SK-N-SH (cell line): ENCODE measurements around the gene POGK. TPM values are rescaled to one million over a fixed set of nuclear protein-coding genes. Genes with fewer than 3 reads are reported as not detected.

Experiments
- CTCF ChIA-PET: fragments of 300-600, 350-600 bp; formaldehyde crosslinking; extraction: SDS; loops from one replicate; lab custom pipeline; 2021; lab: Yijun Ruan, JAX
- POLR2A ChIA-PET: fragments of 350-600 bp; sonication (Branson Sonifier 250); formaldehyde crosslinking; extraction: SDS; loops from one replicate; lab custom pipeline; 2020; ENCODE audit warnings: antibody characterized with exemption, inconsistent platforms; lab: Yijun Ruan, JAX
- DNase-seq: peaks from one replicate; pipeline ENCODE4 v3.0.0; 2012
- H2AFZ ChIP-seq: fragments of 200-600 bp; sonication (generic); 2 replicates; pipeline ENCODE4 v1.8.1; 2016; ENCODE audit warnings: antibody characterized with exemption, mild to moderate bottlenecking, low read depth
- H3F3A ChIP-seq: fragments of 200-600 bp; sonication (generic); replicated peaks from 2 replicates; pipeline ENCODE3; 2016; ENCODE audit warnings: antibody characterized with exemption, mild to moderate bottlenecking; ENCODE audit not compliant: insufficient read depth
- H3K27ac ChIP-seq, 2 experiments: fragments of 200-500 bp in 1 of 2; fragments of 200-600 bp in 1 of 2; sonication (Bioruptor generic) in 1 of 2; sonication (generic), shearing (Covaris generic) in 1 of 2; 2 replicates each; pipeline versions ENCODE4 v1.5.1 to v1.6.1; 2014 to 2016; ENCODE audit warnings: low read depth in 2 of 2, inconsistent platforms in 1 of 2, low read length in 1 of 2, mild to moderate bottlenecking in 1 of 2, mixed read lengths in 1 of 2
- H3K27me3 ChIP-seq: fragments of 200-600 bp; sonication (generic), shearing (Covaris generic); 2 replicates; pipeline ENCODE4 v1.6.1; 2016; ENCODE audit warnings: mixed run types; ENCODE audit not compliant: insufficient read depth
- H3K36me3 ChIP-seq, 2 experiments: fragments of 200-500 bp in 1 of 2; fragments of 200-600 bp in 1 of 2; sonication (Bioruptor generic) in 1 of 2; sonication (generic) in 1 of 2; replicated peaks in 1 of 2; 2 replicates each; pipeline versions ENCODE3 to v1.5.1; 2014 to 2016; ENCODE audit warnings: low read length in 1 of 2, mild to moderate bottlenecking in 1 of 2; ENCODE audit not compliant: insufficient read depth in 2 of 2, control insufficient read depth in 1 of 2
- H3K4me1 ChIP-seq, 2 experiments: fragments of 200-500 bp in 1 of 2; fragments of 200-600 bp in 1 of 2; sonication (Bioruptor generic) in 1 of 2; sonication (generic), shearing (Covaris generic) in 1 of 2; 2 replicates each; pipeline versions ENCODE4 v1.5.1 to v1.6.1; 2014 to 2016; ENCODE audit warnings: low read depth in 1 of 2, low read length in 1 of 2, mixed run types in 1 of 2; ENCODE audit not compliant: insufficient read depth in 2 of 2, control insufficient read depth in 1 of 2
- H3K4me2 ChIP-seq: fragments of 200-600 bp; sonication (generic), shearing (Covaris generic); 2 replicates; pipeline ENCODE4 v1.6.1; 2017; ENCODE audit warnings: mixed run types
- H3K4me3 ChIP-seq, 2 experiments: fragments of 200-500 bp in 1 of 2; fragments of 200-600 bp in 1 of 2; sonication (Bioruptor generic) in 1 of 2; sonication (generic), shearing (Covaris generic) in 1 of 2; 2 replicates each; pipeline versions ENCODE4 v1.5.1 to v1.8.1; 2014 to 2016; ENCODE audit warnings: low read depth in 2 of 2, inconsistent platforms in 1 of 2, low read length in 1 of 2, mild to moderate bottlenecking in 1 of 2, mixed read lengths in 1 of 2, moderate library complexity in 1 of 2
- H3K79me2 ChIP-seq: fragments of 200-600 bp; sonication (generic); 2 replicates; pipeline ENCODE4 v1.8.1; 2017; ENCODE audit warnings: mild to moderate bottlenecking; ENCODE audit not compliant: insufficient read depth
- H3K9ac ChIP-seq: fragments of 200-600 bp; sonication (generic); 2 replicates; pipeline ENCODE4 v1.6.1; 2017; ENCODE audit warnings: mixed run types
- H3K9me2 ChIP-seq: fragments of 200-600 bp; sonication (generic); 2 replicates; pipeline ENCODE4 v1.6.1; 2017; ENCODE audit warnings: mixed run types
- H3K9me3 ChIP-seq: fragments of 200-600 bp; sonication (generic); 2 replicates; pipeline ENCODE4 v1.6.1; 2017; ENCODE audit warnings: mixed run types, mild to moderate bottlenecking, moderate library complexity
- H4K20me1 ChIP-seq: fragments of 200-600 bp; sonication (generic); 2 replicates; pipeline ENCODE4 v1.6.1; 2017; ENCODE audit warnings: mild to moderate bottlenecking, mixed run types; ENCODE audit not compliant: insufficient read depth
- EZH2phosphoT487 ChIP-seq: fragments of 200-600 bp; sonication (generic); IDR thresholded peaks from 2 replicates; pipeline ENCODE4 v1.6.1; 2017; ENCODE audit warnings: low read depth, mixed run types, mild to moderate bottlenecking, antibody characterized with exemption, moderate library complexity, borderline replicate concordance
- FOXM1 ChIP-seq: IDR thresholded peaks from 2 replicates; pipeline ENCODE4 v1.4.0; 2012; ENCODE audit warnings: low read depth, mild to moderate bottlenecking
- GABPA ChIP-seq: IDR thresholded peaks from 2 replicates; pipeline ENCODE4 v1.4.0; 2012; ENCODE audit warnings: low read depth, mild to moderate bottlenecking
- GATA2 ChIP-seq: sonication (generic); formaldehyde crosslinking; IDR thresholded peaks from 2 replicates; pipeline ENCODE4 v1.5.0; 2020; ENCODE audit warnings: mild to moderate bottlenecking, missing genetic modification reagents
- MXI1 ChIP-seq: IDR thresholded peaks from 2 replicates; pipeline ENCODE4 v1.6.1; 2012; ENCODE audit warnings: mild to moderate bottlenecking, low read depth, low read length, improper control_type of control experiment
- NFIC ChIP-seq: IDR thresholded peaks from 2 replicates; pipeline ENCODE4 v1.4.0; 2012; ENCODE audit warnings: borderline replicate concordance
- NRF1 ChIP-seq: IDR thresholded peaks from 2 replicates; pipeline ENCODE4 v1.6.1; 2012; ENCODE audit warnings: low read depth, mild to moderate bottlenecking, low read length
- RCOR1 ChIP-seq: fragments of 150-350 bp; IDR thresholded peaks from 2 replicates; pipeline ENCODE4 v1.6.1; 2017; ENCODE audit warnings: antibody characterized with exemption, low read length
- RXRA ChIP-seq: IDR thresholded peaks from 2 replicates; pipeline ENCODE4 v1.4.0; 2012; ENCODE audit warnings: low read depth, mild to moderate bottlenecking, borderline replicate concordance
- TAF1 ChIP-seq: IDR thresholded peaks from 2 replicates; pipeline ENCODE4 v1.6.1; 2012; ENCODE audit warnings: low read depth, mild to moderate bottlenecking, low read length, moderate library complexity, borderline replicate concordance
- TCF12 ChIP-seq: IDR thresholded peaks from 2 replicates; pipeline ENCODE4 v1.4.0; 2012
- WGBS: methylation state at CpG from one replicate; pipeline ENCODE4 v1.1.6; 2017; ENCODE audit warnings: low lambda C conversion rate; 5-methylcytosine and 5-hydroxymethylcytosine counted together
- polyA plus RNA-seq, 3 experiments: library from polyadenylated mRNA; depleted of rRNA; stranded (reverse); fragments of >200 nt; gene quantifications; 2 replicates each; pipeline ENCODE4 v1.2.3, GENCODE V29; 2012
- TF ChIP-seq, protein P1 (sequence below): fragments of 150-350 bp; IDR thresholded peaks from 2 replicates; pipeline ENCODE4 v1.6.1; 2016; ENCODE audit warnings: mild to moderate bottlenecking, low read depth, low read length
- TF ChIP-seq, protein P2 (sequence below): fragments of 200-600 bp; sonication (generic); IDR thresholded peaks from 2 replicates; pipeline ENCODE4 v1.6.1; 2017; ENCODE audit warnings: antibody characterized with exemption, mild to moderate bottlenecking, moderate library complexity
- TF ChIP-seq, protein P3 (sequence below): fragments of 150-350 bp; IDR thresholded peaks from 2 replicates; pipeline ENCODE4 v1.6.1; 2017; ENCODE audit warnings: antibody characterized with exemption, low read length, low read depth, borderline replicate concordance
- TF ChIP-seq, protein P4 (sequence below): IDR thresholded peaks from 2 replicates; pipeline ENCODE4 v1.4.0; 2012; ENCODE audit warnings: low read depth, borderline replicate concordance

POGK gene
- polyA plus RNA-seq, 1 of the 3 experiments (the other 2 are of a cell fraction): 13.9 TPM

DNA sequence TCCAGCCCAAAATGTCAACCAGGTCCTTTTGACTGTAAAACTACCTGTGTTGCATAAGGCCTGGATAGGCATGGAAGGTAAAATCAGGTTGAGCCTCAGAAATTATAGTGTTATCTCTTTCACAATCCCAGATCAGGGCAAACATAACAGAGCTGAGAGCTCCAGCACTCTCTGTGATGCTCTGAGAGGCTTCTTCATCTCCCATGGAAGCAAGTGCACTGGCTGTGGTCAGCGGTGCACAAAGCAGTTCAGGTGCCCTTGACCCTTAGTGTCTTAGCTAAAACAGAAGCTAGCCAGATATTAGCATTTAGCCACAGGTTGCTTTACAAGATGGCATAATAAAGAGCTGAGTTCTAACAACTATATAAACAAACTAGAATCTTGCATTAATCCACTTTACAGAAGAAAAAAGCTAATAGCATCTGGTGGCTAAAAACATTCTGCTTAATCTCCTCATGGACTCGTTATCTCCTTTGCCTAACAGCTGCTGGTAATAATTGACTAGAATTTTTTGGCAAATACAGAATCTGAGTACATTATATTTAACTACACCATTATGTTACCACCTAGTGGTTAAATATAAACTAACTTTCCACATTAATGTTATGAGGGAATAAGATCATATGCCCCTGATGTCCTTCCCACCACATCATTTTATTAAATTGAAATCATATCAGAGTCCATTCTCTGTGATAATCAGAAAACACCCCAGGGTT, 25.6 kb upstream of the POGK start:
- H3K36me3 ChIP-seq: no peaks in the 10 kb centered on the region
- H3K4me3 ChIP-seq: no peak overlapping the region
- H3K9me2 ChIP-seq: no peaks in the 10 kb centered on the region
- H3K4me2 ChIP-seq: no peak overlapping the region
- ChIA-PET CTCF (interaction anchor here (0.9 to 1.7 kb wide), 6 partner anchors 9 to 97 kb away, joined by 3 to 7 read pairs (median 4); no protein-coding TSS in a partner anchor), POLR2A (no interaction called here)
- TF ChIP-seq, protein P1, sequence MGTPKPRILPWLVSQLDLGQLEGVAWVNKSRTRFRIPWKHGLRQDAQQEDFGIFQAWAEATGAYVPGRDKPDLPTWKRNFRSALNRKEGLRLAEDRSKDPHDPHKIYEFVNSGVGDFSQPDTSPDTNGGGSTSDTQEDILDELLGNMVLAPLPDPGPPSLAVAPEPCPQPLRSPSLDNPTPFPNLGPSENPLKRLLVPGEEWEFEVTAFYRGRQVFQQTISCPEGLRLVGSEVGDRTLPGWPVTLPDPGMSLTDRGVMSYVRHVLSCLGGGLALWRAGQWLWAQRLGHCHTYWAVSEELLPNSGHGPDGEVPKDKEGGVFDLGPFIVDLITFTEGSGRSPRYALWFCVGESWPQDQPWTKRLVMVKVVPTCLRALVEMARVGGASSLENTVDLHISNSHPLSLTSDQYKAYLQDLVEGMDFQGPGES: no peak
- TF ChIP-seq, protein P2, sequence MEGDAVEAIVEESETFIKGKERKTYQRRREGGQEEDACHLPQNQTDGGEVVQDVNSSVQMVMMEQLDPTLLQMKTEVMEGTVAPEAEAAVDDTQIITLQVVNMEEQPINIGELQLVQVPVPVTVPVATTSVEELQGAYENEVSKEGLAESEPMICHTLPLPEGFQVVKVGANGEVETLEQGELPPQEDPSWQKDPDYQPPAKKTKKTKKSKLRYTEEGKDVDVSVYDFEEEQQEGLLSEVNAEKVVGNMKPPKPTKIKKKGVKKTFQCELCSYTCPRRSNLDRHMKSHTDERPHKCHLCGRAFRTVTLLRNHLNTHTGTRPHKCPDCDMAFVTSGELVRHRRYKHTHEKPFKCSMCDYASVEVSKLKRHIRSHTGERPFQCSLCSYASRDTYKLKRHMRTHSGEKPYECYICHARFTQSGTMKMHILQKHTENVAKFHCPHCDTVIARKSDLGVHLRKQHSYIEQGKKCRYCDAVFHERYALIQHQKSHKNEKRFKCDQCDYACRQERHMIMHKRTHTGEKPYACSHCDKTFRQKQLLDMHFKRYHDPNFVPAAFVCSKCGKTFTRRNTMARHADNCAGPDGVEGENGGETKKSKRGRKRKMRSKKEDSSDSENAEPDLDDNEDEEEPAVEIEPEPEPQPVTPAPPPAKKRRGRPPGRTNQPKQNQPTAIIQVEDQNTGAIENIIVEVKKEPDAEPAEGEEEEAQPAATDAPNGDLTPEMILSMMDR: peak; percentile 19
- H3K9me3 ChIP-seq: no peaks in the 10 kb centered on the region
- no peaks in the 10 kb centered on the region for H3K27me3 ChIP-seq
- no peak overlapping the region for H3K27ac ChIP-seq
- no peak overlapping the region for H3K9ac ChIP-seq
- H3K4me1 ChIP-seq: peaks cover 0 to 4% of the 10 kb centered on the region in 2 experiments; a peak in 1 of 4 replicates
- no peaks in the 10 kb centered on the region for H4K20me1 ChIP-seq
- WGBS: 0% methylated on average over 2 of the region's 2 CpGs
- no peaks in the 10 kb centered on the region for H3F3A ChIP-seq
- no peak for DNase-seq
- H3K79me2 ChIP-seq: no peaks in the 10 kb centered on the region
- H2AFZ ChIP-seq: no peak overlapping the region

DNA sequence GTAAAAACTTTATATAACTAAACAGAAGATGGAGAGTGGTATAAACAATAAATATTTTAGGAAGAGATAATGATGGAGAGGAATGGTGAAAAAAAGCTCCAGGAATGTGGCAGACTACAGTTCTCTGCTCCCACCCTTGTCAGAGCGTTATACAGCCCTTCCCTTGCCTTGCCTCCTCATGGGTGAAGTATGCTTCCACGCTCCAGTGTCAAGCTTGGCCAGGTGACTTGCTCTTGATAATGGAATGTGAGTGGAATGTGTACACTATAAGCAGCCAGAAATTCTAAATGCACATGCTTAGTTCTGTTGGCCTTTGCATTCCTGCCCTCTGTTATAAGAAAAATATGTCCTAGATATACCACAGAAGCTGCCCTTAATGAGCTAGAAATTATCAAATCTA, 24.7 kb upstream of the POGK start:
- Histone ChIP-seq H3K4me3 (no peak overlapping the region), H2AFZ (no peak overlapping the region), H3K27me3 (no peaks in the 10 kb centered on the region), H3K36me3 (no peaks in the 10 kb centered on the region), H3K4me1 (peaks cover 0 to 4% of the 10 kb centered on the region in 2 experiments; a peak in 1 of 4 replicates), H3K9me2 (no peaks in the 10 kb centered on the region), H4K20me1 (no peaks in the 10 kb centered on the region), H3F3A (no peaks in the 10 kb centered on the region), H3K4me2 (no peak overlapping the region), H3K79me2 (no peaks in the 10 kb centered on the region), H3K9ac (no peak overlapping the region), H3K9me3 (no peaks in the 10 kb centered on the region), H3K27ac (no peak overlapping the region)
- DNase-seq: no peak
- CTCF ChIA-PET: interaction anchor here (0.9 to 1.3 kb wide), 6 partner anchors 8 to 244 kb away, joined by 3 to 7 read pairs (median 3); no protein-coding TSS in a partner anchor
- TF ChIP-seq, protein P1: no peak
- no peak for TF ChIP-seq MXI1
- no peak for TF ChIP-seq EZH2phosphoT487
- no peak for TF ChIP-seq GATA2
- TF ChIP-seq RXRA: no peak
- TF ChIP-seq TAF1: no peak
- TF ChIP-seq RCOR1: no peak
- TF ChIP-seq, protein P2: no peak
- no peak for TF ChIP-seq TCF12
- TF ChIP-seq, protein P3, sequence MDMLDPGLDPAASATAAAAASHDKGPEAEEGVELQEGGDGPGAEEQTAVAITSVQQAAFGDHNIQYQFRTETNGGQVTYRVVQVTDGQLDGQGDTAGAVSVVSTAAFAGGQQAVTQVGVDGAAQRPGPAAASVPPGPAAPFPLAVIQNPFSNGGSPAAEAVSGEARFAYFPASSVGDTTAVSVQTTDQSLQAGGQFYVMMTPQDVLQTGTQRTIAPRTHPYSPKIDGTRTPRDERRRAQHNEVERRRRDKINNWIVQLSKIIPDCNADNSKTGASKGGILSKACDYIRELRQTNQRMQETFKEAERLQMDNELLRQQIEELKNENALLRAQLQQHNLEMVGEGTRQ: no peak
- no peak for TF ChIP-seq GABPA
- TF ChIP-seq NRF1: no peak
- no peak for TF ChIP-seq FOXM1
- TF ChIP-seq NFIC: no peak
- TF ChIP-seq, protein P4, sequence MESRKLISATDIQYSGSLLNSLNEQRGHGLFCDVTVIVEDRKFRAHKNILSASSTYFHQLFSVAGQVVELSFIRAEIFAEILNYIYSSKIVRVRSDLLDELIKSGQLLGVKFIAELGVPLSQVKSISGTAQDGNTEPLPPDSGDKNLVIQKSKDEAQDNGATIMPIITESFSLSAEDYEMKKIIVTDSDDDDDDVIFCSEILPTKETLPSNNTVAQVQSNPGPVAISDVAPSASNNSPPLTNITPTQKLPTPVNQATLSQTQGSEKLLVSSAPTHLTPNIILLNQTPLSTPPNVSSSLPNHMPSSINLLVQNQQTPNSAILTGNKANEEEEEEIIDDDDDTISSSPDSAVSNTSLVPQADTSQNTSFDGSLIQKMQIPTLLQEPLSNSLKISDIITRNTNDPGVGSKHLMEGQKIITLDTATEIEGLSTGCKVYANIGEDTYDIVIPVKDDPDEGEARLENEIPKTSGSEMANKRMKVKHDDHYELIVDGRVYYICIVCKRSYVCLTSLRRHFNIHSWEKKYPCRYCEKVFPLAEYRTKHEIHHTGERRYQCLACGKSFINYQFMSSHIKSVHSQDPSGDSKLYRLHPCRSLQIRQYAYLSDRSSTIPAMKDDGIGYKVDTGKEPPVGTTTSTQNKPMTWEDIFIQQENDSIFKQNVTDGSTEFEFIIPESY: no peak
- WGBS: 0% methylated on average over 2 of the region's 2 CpGs
- POLR2A ChIA-PET: no interaction called here
